ENCODE results near the gene PHGDH. TPM values are rescaled to one million over a fixed set of nuclear protein-coding genes. Genes with fewer than 3 reads are reported as not detected.

Gene PHGDH
- total RNA-seq, 1 experiment from 2014 or later = 82.0 TPM

DNA sequence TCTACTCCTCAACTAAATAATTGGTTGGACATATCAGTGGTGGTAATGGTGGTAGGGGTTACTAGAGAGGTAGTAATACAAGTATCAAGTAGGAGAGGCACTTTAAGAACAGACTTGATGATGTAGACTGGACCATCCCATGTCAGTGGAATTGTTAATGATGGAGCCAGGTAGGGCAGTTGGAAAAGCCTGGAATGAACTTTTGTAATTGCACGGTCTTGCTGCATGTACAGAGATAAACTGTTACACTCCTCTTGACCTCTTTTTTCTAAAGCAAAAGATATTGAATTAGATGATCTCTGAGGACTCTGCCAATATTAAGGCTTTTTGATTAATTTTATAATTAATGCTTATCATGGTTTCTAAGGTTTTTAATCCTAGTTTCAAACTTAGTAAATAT, 51.2 kb downstream of the PHGDH start:
- TF ChIP-seq, protein P1, sequence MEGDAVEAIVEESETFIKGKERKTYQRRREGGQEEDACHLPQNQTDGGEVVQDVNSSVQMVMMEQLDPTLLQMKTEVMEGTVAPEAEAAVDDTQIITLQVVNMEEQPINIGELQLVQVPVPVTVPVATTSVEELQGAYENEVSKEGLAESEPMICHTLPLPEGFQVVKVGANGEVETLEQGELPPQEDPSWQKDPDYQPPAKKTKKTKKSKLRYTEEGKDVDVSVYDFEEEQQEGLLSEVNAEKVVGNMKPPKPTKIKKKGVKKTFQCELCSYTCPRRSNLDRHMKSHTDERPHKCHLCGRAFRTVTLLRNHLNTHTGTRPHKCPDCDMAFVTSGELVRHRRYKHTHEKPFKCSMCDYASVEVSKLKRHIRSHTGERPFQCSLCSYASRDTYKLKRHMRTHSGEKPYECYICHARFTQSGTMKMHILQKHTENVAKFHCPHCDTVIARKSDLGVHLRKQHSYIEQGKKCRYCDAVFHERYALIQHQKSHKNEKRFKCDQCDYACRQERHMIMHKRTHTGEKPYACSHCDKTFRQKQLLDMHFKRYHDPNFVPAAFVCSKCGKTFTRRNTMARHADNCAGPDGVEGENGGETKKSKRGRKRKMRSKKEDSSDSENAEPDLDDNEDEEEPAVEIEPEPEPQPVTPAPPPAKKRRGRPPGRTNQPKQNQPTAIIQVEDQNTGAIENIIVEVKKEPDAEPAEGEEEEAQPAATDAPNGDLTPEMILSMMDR (IDR thresholded peaks at IDR 0.05) = no peak
- TF ChIP-seq POLR2AphosphoS5 (IDR thresholded peaks at IDR 0.05; ENCODE audit: low read depth, low read length) = no peak
- Histone ChIP-seq H3K36me3 (ENCODE audit: control insufficient read depth, insufficient read depth, low read length) (no peaks in the 10 kb centered on the region), H3K9me3 (ENCODE audit: control insufficient read depth, insufficient read depth, low read depth, low read length) (no peaks in the 10 kb centered on the region), H3K4me1 (ENCODE audit: control insufficient read depth, insufficient read depth, low read length) (no peaks in the 10 kb centered on the region), H3K4me3 (ENCODE audit: low read depth in 2 of 2, low read length in 2 of 2) (no peak overlapping the region), H3K27me3 (ENCODE audit: control insufficient read depth, insufficient read depth, low read length) (peaks cover 21% of the 10 kb centered on the region), H3K27ac (ENCODE audit: low read length) (no peak overlapping the region)
- POLR2A ChIA-PET = no interaction called here
- intact Hi-C loops (cut with micrococcal nuclease; ENCODE audit: unreplicated experiment) (no loop called here), in situ Hi-C loops (cut with HindIII; ENCODE audit: low pct_unique_long_range_greater_than_20kb, low sequenced_read_pairs) (no loop called here)
- DNase-seq (ENCODE audit: low read depth, low spot score) (no peak), ATAC-seq (no peak)
- CTCF ChIA-PET = no interaction called here
- no TSS peak for BruUV-seq (replicated peaks)

DNA sequence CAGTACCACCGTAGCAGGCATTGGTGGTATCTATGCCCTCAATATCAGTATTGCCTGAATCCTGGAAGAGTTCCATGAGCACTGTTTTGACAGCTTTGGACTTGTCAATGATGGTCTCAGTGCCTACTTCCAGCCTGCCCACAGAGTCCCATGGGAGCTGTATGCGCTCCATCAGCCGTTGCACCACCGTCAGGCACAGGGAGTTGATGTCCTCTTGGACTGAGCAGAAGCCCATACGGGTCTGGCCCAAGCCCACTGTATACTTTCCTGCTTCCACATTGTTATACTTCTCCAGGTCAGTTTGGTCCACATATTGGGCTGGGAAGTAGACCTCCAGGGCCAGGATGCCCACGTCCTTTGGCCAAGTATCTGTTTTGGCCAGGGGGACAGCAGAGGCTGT, 52.5 kb downstream of the PHGDH start:
- ChIA-PET CTCF (interaction anchor here (1.1 kb wide), 1 partner anchor 90 kb away, joined by 3 read pairs; no protein-coding TSS in a partner anchor), POLR2A (no interaction called here)
- H3K27me3 ChIP-seq (ENCODE audit: control insufficient read depth, insufficient read depth, low read length) = peaks cover 27% of the 10 kb centered on the region
- no TSS peak for BruUV-seq (replicated peaks)
- H3K4me1 ChIP-seq (ENCODE audit: control insufficient read depth, insufficient read depth, low read length) = no peaks in the 10 kb centered on the region
- intact Hi-C loops (cut with micrococcal nuclease; ENCODE audit: unreplicated experiment) (no loop called here), in situ Hi-C loops (cut with HindIII; ENCODE audit: low pct_unique_long_range_greater_than_20kb, low sequenced_read_pairs) (no loop called here)
- DNase-seq (ENCODE audit: low read depth, low spot score) (no peak), ATAC-seq (no peak)
- no peaks in the 10 kb centered on the region for H3K36me3 ChIP-seq (ENCODE audit: control insufficient read depth, insufficient read depth, low read length)
- H3K4me3 ChIP-seq (ENCODE audit: low read depth in 2 of 2, low read length in 2 of 2) = no peak overlapping the region
- TF ChIP-seq TCF7L2 (IDR thresholded peaks at IDR 0.05; ENCODE audit: low read depth, low read length) = no peak
- TF ChIP-seq, protein P1 (IDR thresholded peaks at IDR 0.05) = no peak
- TF ChIP-seq SIN3A (IDR thresholded peaks at IDR 0.05; ENCODE audit: borderline replicate concordance, insufficient read depth, low read depth, low read length) = no peak
- TF ChIP-seq POLR2AphosphoS5 (IDR thresholded peaks at IDR 0.05; ENCODE audit: low read depth, low read length) = no peak
- TF ChIP-seq, protein P2, sequence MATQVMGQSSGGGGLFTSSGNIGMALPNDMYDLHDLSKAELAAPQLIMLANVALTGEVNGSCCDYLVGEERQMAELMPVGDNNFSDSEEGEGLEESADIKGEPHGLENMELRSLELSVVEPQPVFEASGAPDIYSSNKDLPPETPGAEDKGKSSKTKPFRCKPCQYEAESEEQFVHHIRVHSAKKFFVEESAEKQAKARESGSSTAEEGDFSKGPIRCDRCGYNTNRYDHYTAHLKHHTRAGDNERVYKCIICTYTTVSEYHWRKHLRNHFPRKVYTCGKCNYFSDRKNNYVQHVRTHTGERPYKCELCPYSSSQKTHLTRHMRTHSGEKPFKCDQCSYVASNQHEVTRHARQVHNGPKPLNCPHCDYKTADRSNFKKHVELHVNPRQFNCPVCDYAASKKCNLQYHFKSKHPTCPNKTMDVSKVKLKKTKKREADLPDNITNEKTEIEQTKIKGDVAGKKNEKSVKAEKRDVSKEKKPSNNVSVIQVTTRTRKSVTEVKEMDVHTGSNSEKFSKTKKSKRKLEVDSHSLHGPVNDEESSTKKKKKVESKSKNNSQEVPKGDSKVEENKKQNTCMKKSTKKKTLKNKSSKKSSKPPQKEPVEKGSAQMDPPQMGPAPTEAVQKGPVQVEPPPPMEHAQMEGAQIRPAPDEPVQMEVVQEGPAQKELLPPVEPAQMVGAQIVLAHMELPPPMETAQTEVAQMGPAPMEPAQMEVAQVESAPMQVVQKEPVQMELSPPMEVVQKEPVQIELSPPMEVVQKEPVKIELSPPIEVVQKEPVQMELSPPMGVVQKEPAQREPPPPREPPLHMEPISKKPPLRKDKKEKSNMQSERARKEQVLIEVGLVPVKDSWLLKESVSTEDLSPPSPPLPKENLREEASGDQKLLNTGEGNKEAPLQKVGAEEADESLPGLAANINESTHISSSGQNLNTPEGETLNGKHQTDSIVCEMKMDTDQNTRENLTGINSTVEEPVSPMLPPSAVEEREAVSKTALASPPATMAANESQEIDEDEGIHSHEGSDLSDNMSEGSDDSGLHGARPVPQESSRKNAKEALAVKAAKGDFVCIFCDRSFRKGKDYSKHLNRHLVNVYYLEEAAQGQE (IDR thresholded peaks at IDR 0.05; ENCODE audit: insufficient read depth in 1 of 2, low read depth in 2 of 2, low read length in 1 of 2) = no peak
- no peaks in the 10 kb centered on the region for H3K9me3 ChIP-seq (ENCODE audit: control insufficient read depth, insufficient read depth, low read depth, low read length)
- no peak overlapping the region for H3K27ac ChIP-seq (ENCODE audit: low read length)
